Brain microvascular endothelial cell (primary cell): ENCODE results near the gene FAM193A.

ENCODE experiments used
- DNase-seq: peaks from one replicate; pipeline ENCODE4 v3.0.0-alpha.2; 2020
- H3K27ac ChIP-seq: fragments of 250-450 bp; sonication (Bioruptor Pico); 2 replicates; pipeline ENCODE4 v1.5.1; 2020; ENCODE audit warnings: mild to moderate bottlenecking, moderate library complexity
- H3K27me3 ChIP-seq: fragments of 250-450 bp; sonication (Bioruptor Pico); replicated peaks from 2 replicates; pipeline ENCODE4 v1.5.1; 2020; ENCODE audit warnings: mild to moderate bottlenecking
- H3K36me3 ChIP-seq: fragments of 250-450 bp; sonication (Bioruptor Pico); replicated peaks from 2 replicates; pipeline ENCODE4 v1.5.1; 2020; ENCODE audit warnings: mild to moderate bottlenecking
- H3K4me3 ChIP-seq: 2 replicates; pipeline ENCODE4 v1.5.1; 2011; ENCODE audit warnings: low read depth, mild to moderate bottlenecking, control low read depth, low read length, moderate library complexity
- in situ Hi-C: cut with HindIII; loops from 2 replicates; pipeline ENCODE4 v1.10.0; 2017; ENCODE audit warnings: low sequenced_read_pairs, low pct_ligation_motif_present
- TF ChIP-seq, protein P1 (sequence below): IDR thresholded peaks from 2 replicates; pipeline ENCODE4 v1.5.1; 2011; ENCODE audit warnings: low read depth, mild to moderate bottlenecking, moderate library complexity, low read length, control low read depth, inconsistent platforms; ENCODE audit errors: missing control alignments

Gene FAM193A

GRCh38 chr4:2781911-2782310 is 245.5 kb downstream of the FAM193A start:
- no peaks in the 10 kb centered on the region for H3K36me3 ChIP-seq
- no peak for DNase-seq
- TF ChIP-seq, protein P1, sequence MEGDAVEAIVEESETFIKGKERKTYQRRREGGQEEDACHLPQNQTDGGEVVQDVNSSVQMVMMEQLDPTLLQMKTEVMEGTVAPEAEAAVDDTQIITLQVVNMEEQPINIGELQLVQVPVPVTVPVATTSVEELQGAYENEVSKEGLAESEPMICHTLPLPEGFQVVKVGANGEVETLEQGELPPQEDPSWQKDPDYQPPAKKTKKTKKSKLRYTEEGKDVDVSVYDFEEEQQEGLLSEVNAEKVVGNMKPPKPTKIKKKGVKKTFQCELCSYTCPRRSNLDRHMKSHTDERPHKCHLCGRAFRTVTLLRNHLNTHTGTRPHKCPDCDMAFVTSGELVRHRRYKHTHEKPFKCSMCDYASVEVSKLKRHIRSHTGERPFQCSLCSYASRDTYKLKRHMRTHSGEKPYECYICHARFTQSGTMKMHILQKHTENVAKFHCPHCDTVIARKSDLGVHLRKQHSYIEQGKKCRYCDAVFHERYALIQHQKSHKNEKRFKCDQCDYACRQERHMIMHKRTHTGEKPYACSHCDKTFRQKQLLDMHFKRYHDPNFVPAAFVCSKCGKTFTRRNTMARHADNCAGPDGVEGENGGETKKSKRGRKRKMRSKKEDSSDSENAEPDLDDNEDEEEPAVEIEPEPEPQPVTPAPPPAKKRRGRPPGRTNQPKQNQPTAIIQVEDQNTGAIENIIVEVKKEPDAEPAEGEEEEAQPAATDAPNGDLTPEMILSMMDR: no peak
- H3K4me3 ChIP-seq: no peak overlapping the region
- no peak overlapping the region for H3K27ac ChIP-seq
- in situ Hi-C loops: no loop called here
- H3K27me3 ChIP-seq: no peaks in the 10 kb centered on the region
